Measurements from ENCODE around the gene ARHGEF6. TPM values are rescaled to one million over a fixed set of nuclear protein-coding genes. Genes with fewer than 3 reads are reported as not detected.

The ARHGEF6 gene
- total RNA-seq, 6 experiments from 2014 or later, result 2.8 to 6.1 (median 3.5) TPM

DNA sequence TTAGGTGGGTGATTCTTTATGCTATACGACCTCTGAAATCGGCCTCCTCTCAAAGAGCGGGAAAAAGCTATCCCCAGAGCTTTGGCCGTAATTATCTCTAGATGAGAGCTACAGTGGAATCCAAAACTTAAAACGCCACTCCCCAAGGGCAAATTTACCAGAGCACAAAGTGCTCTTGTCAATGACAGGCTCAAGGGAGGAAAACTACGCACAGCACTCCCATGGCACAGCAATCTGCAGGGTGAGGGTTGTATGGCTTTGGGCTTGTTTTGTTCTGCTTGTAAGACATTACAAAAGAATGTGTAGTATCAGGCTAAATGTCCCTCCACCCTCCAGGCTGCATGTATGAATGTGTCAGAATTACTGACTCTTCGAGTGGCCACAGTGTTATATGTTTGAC lies 44.0 kb downstream of the ARHGEF6 start:
- ATAC-seq, result no peak

DNA sequence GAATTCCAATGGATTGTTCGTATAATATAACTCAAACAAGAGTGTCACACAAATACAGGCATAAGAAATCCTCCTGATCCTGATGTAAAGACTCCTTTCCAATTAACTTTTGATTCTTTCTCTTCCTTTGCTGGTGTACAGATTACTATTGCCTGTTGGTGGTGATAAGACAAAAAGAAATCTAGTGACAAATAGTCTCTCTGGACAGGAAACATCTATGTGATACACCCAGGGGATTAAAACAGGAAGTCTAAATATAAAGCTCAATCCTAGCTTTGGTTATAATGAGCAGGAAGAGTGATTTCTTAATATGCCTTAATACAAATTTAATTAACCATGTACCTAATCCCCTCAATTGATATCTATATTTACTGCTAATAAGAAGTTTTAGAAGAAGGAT lies 45.1 kb downstream of the ARHGEF6 start:
- no peaks in the 10 kb centered on the region for H3K36me3 ChIP-seq
- DNase-seq (no peak), ATAC-seq (peak in 3 of 4 donors; percentile 15 to 43 (median 25))
- no peaks in the 10 kb centered on the region for H3K9me3 ChIP-seq
- WGBS (ENCODE audit: insufficient coverage, low coverage, low lambda C conversion rate, missing lambda C conversion rate), result 63% methylated on average over 1 of the region's 1 CpG
- H3K4me1 ChIP-seq, result no peaks in the 10 kb centered on the region
- TF ChIP-seq POLR2A (IDR thresholded peaks at IDR 0.05), result no peak
- TF ChIP-seq, protein P1, sequence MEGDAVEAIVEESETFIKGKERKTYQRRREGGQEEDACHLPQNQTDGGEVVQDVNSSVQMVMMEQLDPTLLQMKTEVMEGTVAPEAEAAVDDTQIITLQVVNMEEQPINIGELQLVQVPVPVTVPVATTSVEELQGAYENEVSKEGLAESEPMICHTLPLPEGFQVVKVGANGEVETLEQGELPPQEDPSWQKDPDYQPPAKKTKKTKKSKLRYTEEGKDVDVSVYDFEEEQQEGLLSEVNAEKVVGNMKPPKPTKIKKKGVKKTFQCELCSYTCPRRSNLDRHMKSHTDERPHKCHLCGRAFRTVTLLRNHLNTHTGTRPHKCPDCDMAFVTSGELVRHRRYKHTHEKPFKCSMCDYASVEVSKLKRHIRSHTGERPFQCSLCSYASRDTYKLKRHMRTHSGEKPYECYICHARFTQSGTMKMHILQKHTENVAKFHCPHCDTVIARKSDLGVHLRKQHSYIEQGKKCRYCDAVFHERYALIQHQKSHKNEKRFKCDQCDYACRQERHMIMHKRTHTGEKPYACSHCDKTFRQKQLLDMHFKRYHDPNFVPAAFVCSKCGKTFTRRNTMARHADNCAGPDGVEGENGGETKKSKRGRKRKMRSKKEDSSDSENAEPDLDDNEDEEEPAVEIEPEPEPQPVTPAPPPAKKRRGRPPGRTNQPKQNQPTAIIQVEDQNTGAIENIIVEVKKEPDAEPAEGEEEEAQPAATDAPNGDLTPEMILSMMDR (IDR thresholded peaks at IDR 0.05), result no peak
- H3K27me3 ChIP-seq, result no peaks in the 10 kb centered on the region
- intact Hi-C loops (cut with DNase I), result no loop called here
- H3K4me3 ChIP-seq, result no peak overlapping the region
- H3K27ac ChIP-seq, result no peak overlapping the region

More for the DNA sequence above, 44.0 kb downstream of the ARHGEF6 start:
- no peaks in the 10 kb centered on the region for H3K27me3 ChIP-seq
- no peaks in the 10 kb centered on the region for H3K9me3 ChIP-seq
- no peaks in the 10 kb centered on the region for H3K36me3 ChIP-seq
- H3K27ac ChIP-seq, result no peak overlapping the region
- no peak for DNase-seq
- H3K4me1 ChIP-seq, result no peaks in the 10 kb centered on the region
- intact Hi-C loops (cut with DNase I), result no loop called here
- H3K4me3 ChIP-seq, result no peak overlapping the region
- 76% methylated on average over 7 of the region's 7 CpGs for WGBS (ENCODE audit: insufficient coverage, low coverage, low lambda C conversion rate, missing lambda C conversion rate)
- no peak for TF ChIP-seq POLR2A (IDR thresholded peaks at IDR 0.05)
- TF ChIP-seq, protein P1 (IDR thresholded peaks at IDR 0.05), result no peak

DNA sequence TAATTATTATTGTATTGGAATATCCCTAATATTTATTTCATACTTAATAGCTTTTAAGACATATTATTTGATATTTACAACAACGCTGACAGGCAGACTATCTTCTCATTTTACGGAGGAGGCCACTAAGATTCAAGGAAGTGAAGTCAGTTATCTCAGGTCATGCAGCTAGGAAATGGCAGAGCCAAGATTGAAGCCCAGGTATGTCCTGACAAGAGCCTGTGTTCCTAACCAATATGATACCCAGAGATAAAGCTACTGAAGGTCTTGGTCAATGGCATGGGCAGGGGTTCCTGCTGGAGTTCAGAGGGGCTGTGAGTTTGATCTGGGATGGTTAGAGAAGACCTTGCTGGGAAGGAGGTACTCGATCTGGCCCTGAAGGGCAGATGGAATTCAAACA lies 47.1 kb downstream of the ARHGEF6 start:
- Histone ChIP-seq H3K9me3 (no peaks in the 10 kb centered on the region), H3K4me1 (no peaks in the 10 kb centered on the region), H3K27me3 (no peaks in the 10 kb centered on the region), H3K36me3 (no peaks in the 10 kb centered on the region), H3K4me3 (no peak overlapping the region), H3K27ac (no peak overlapping the region)
- TF ChIP-seq POLR2A (IDR thresholded peaks at IDR 0.05), result no peak
- TF ChIP-seq, protein P1 (IDR thresholded peaks at IDR 0.05), result no peak
- intact Hi-C loops (cut with DNase I), result no loop called here
- DNase-seq (no peak), ATAC-seq (no peak)
- 43% methylated on average over 3 of the region's 3 CpGs for WGBS (ENCODE audit: insufficient coverage, low coverage, low lambda C conversion rate, missing lambda C conversion rate)

DNA sequence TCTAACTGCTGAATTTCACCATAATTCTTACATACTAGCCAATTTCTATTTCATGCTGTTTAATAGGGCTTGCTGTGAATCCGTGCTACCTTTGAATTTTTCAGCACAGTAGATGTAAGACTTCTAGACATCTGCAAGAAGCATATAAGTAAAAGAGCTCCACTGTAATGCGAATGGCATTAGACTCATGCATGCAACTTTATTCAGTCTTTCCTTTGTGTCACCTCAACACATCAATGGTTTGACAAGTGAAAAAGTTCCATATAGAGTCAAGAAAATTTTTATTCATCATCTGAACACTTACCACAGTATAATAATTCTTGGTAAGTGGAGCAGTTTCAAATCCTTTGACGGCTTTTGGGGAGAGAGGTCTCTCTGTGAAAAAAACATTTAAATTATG lies 48.9 kb downstream of the ARHGEF6 start:
- Histone ChIP-seq H3K4me3 (no peak overlapping the region), H3K4me1 (no peaks in the 10 kb centered on the region), H3K9me3 (no peaks in the 10 kb centered on the region), H3K36me3 (no peaks in the 10 kb centered on the region), H3K27ac (no peak overlapping the region), H3K27me3 (no peaks in the 10 kb centered on the region)
- WGBS (ENCODE audit: insufficient coverage, low coverage, low lambda C conversion rate, missing lambda C conversion rate), result 65% methylated on average over 3 of the region's 3 CpGs
- ATAC-seq (no peak), DNase-seq (no peak)
- intact Hi-C loops (cut with DNase I), result no loop called here
- TF ChIP-seq, protein P1 (IDR thresholded peaks at IDR 0.05), result no peak
- TF ChIP-seq POLR2A (IDR thresholded peaks at IDR 0.05), result no peak

DNA sequence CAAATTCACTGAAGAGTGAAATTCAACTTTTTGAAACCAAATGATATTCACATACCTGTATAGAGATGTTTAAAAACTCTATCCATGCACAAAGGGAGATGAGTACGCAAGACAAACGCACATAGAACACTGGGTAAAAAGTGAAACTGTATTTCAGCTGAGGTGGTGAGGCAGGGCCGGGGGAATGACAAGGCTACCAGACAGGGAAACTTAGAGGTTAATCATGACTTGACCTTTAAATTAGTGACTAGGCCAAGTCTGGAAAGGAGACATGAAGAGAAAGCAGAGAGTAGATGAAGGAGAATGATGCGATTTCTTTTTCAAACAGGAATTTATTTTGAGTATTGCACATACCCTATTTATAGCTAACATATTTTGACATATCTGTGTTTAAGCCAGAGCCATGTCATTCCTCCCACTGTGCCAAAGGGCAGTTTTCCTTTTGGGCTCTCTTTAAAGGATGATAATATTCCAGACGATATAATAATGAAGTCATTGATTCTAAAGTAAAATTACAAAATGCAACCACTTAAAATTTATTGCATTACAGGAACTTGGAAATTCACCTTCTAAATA lies 49.4 kb downstream of the ARHGEF6 start:
- Histone ChIP-seq H3K36me3 (no peaks in the 10 kb centered on the region), H3K4me1 (no peaks in the 10 kb centered on the region), H3K27ac (no peak overlapping the region), H3K9me3 (no peaks in the 10 kb centered on the region), H3K4me3 (no peak overlapping the region), H3K27me3 (no peaks in the 10 kb centered on the region)
- TF ChIP-seq, protein P1 (IDR thresholded peaks at IDR 0.05), result no peak
- TF ChIP-seq POLR2A (IDR thresholded peaks at IDR 0.05), result no peak
- ATAC-seq (no peak), DNase-seq (no peak)
- WGBS (ENCODE audit: insufficient coverage, low coverage, low lambda C conversion rate, missing lambda C conversion rate), result 53% methylated on average over 5 of the region's 5 CpGs
- intact Hi-C loops (cut with DNase I), result no loop called here

All from right lobe of liver (tissue), 6 donors.